Tibial nerve (tissue), 4 donors: ENCODE data around the gene RAB3IL1. TPM values are rescaled to one million over a fixed set of nuclear protein-coding genes. Genes with fewer than 3 reads are reported as not detected.
A peak's percentile ranks its signal among the peaks of the same experiment; 100 is the strongest.

Experiments
- DNase-seq, 2 donors: peaks; one replicate each; pipeline ENCODE4 v3.0.0-alpha.2; 2019; ENCODE audit warnings: low spot score in 2 of 2
- H3K27ac ChIP-seq, 4 donors: fragments of 200-600 bp; sonication (generic) in 3 of 4; one replicate each; pipeline ENCODE4 v1.5.1; 2017 to 2019; ENCODE audit warnings: mild to moderate bottlenecking in 1 of 4
- H3K27me3 ChIP-seq, 2 donors: fragments of 200-600 bp; sonication (generic) in 1 of 2; one replicate each; pipeline versions ENCODE4 v1.5.1 to v1.6.0; 2017 to 2019
- H3K36me3 ChIP-seq, 3 donors: fragments of 200-600 bp; sonication (generic); one replicate each; pipeline ENCODE4 v1.5.1; 2018 to 2019
- H3K4me1 ChIP-seq, 4 donors: fragments of 200-600 bp; sonication (generic) in 3 of 4; one replicate each; pipeline ENCODE4 v1.5.1; 2017 to 2019
- H3K4me3 ChIP-seq, 4 donors: fragments of 200-600 bp; sonication (generic) in 3 of 4; one replicate each; pipeline ENCODE4 v1.5.1; 2017 to 2019; ENCODE audit warnings: mild to moderate bottlenecking in 1 of 4, moderate library complexity in 1 of 4
- H3K9me3 ChIP-seq, 4 donors: fragments of 200-600 bp; sonication (generic) in 3 of 4; one replicate each; pipeline ENCODE4 v1.5.1; 2017 to 2019
- EP300 ChIP-seq, 2 donors: sonication (generic); formaldehyde crosslinking; IDR thresholded peaks; one replicate each; pipeline ENCODE4 v1.6.1; 2017; ENCODE audit warnings: antibody characterized with exemption in 2 of 2, mild to moderate bottlenecking in 1 of 2
- POLR2A ChIP-seq, 2 donors: fragments of 450-650 bp; IDR thresholded peaks; one replicate each; pipeline ENCODE4 v1.6.1; 2017; ENCODE audit warnings: antibody characterized with exemption in 2 of 2, mild to moderate bottlenecking in 2 of 2, moderate library complexity in 2 of 2
- WGBS, 2 donors: methylation state at CpG; one replicate each; pipeline ENCODE4 v1.1.5; 2018; 5-methylcytosine and 5-hydroxymethylcytosine counted together
- total RNA-seq, 4 donors: library from RNA; depleted of rRNA; stranded (reverse); fragments of >200 nt; gene quantifications; one replicate each; pipeline ENCODE4 v1.1.0, GENCODE V29; 2016
- TF ChIP-seq, protein P1 (sequence below), 5 experiments: fragments of 200-600 bp in 3 of 5; fragments of 450-650 bp in 2 of 5; sonication (generic) in 3 of 5; IDR thresholded peaks; one replicate each; pipeline ENCODE4 v1.5.1; 2016 to 2019; ENCODE audit warnings: antibody characterized with exemption in 5 of 5, mild to moderate bottlenecking in 3 of 5, moderate library complexity in 2 of 5

RAB3IL1 gene
- total RNA-seq, 4 donors from 2014 or later = 58.8 to 127 (median 71.1) TPM

- no peaks in the 10 kb centered on the region for H3K36me3 ChIP-seq
- TF ChIP-seq, protein P1, sequence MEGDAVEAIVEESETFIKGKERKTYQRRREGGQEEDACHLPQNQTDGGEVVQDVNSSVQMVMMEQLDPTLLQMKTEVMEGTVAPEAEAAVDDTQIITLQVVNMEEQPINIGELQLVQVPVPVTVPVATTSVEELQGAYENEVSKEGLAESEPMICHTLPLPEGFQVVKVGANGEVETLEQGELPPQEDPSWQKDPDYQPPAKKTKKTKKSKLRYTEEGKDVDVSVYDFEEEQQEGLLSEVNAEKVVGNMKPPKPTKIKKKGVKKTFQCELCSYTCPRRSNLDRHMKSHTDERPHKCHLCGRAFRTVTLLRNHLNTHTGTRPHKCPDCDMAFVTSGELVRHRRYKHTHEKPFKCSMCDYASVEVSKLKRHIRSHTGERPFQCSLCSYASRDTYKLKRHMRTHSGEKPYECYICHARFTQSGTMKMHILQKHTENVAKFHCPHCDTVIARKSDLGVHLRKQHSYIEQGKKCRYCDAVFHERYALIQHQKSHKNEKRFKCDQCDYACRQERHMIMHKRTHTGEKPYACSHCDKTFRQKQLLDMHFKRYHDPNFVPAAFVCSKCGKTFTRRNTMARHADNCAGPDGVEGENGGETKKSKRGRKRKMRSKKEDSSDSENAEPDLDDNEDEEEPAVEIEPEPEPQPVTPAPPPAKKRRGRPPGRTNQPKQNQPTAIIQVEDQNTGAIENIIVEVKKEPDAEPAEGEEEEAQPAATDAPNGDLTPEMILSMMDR (IDR thresholded peaks at IDR 0.05) = no peak
- TF ChIP-seq POLR2A (IDR thresholded peaks at IDR 0.05) (peak in 1 of 2 donors; percentile 25), EP300 (IDR thresholded peaks at IDR 0.05) (peak in 1 of 2 donors; percentile 82)
- H3K4me1 ChIP-seq = peaks cover 0 to 65% (median 26%) of the 10 kb centered on the region in 4 donors
- no peaks in the 10 kb centered on the region for H3K27me3 ChIP-seq
- peak overlapping the region; percentile 58 to 95 (median 88) for H3K27ac ChIP-seq
- peak; percentile 87 to 92 for DNase-seq
- H3K4me3 ChIP-seq = no peak overlapping the region
- WGBS, 2 donors = 40 to 46% methylated on average over 6 of the region's 6 CpGs
- no peaks in the 10 kb centered on the region for H3K9me3 ChIP-seq
These were observed 5.2 kb upstream of the RAB3IL1 start for GRCh38 chr11:61922539-61922938.

DNA sequence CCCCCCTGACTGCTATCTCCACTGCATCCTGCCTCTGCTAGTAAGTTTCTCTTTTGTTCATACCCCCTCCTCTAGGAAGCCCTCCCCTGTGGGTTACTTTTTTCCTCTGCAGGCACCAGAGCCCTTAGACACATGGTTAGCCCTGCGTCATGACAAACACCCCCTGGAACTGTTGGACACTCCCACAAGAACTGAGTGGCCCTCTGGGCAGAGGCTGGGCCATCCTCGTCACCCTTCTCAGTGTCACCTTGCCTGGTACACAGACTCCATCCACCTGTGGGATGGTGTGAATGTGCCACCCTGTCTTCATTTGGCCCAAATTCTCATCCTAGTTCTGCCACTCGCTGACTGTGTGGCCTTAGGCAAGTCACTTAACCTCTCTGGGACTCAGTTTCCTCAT, 4.1 kb upstream of the RAB3IL1 start:
- Histone ChIP-seq H3K4me1 (peaks cover 0 to 65% (median 26%) of the 10 kb centered on the region in 4 donors), H3K4me3 (no peak overlapping the region), H3K27me3 (no peaks in the 10 kb centered on the region), H3K9me3 (no peaks in the 10 kb centered on the region), H3K27ac (peak overlapping the region in 2 of 4 donors; percentile 94 to 95), H3K36me3 (no peaks in the 10 kb centered on the region)
- TF ChIP-seq EP300 (IDR thresholded peaks at IDR 0.05) (no peak), POLR2A (IDR thresholded peaks at IDR 0.05) (no peak)
- TF ChIP-seq, protein P1 (IDR thresholded peaks at IDR 0.05) = no peak
- 82 to 83% methylated on average over 3 of the region's 3 CpGs for WGBS, 2 donors
- DNase-seq = no peak

- DNase-seq = no peak
- no peaks in the 10 kb centered on the region for H3K9me3 ChIP-seq
- peak overlapping the region in 3 of 4 donors; percentile 50 to 95 (median 92) for H3K27ac ChIP-seq
- WGBS, 2 donors = 63 to 80% methylated on average over 7 to 9 of the region's 13 CpGs
- H3K4me3 ChIP-seq = no peak overlapping the region
- peaks cover 0 to 74% (median 29%) of the 10 kb centered on the region in 4 donors for H3K4me1 ChIP-seq
- H3K27me3 ChIP-seq = no peaks in the 10 kb centered on the region
- TF ChIP-seq, protein P1 (IDR thresholded peaks at IDR 0.05) = no peak
- TF ChIP-seq POLR2A (IDR thresholded peaks at IDR 0.05) (no peak), EP300 (IDR thresholded peaks at IDR 0.05) (no peak)
- H3K36me3 ChIP-seq = no peaks in the 10 kb centered on the region
These were observed 2.6 kb upstream of the RAB3IL1 start for GRCh38 chr11:61919705-61920631.

DNA sequence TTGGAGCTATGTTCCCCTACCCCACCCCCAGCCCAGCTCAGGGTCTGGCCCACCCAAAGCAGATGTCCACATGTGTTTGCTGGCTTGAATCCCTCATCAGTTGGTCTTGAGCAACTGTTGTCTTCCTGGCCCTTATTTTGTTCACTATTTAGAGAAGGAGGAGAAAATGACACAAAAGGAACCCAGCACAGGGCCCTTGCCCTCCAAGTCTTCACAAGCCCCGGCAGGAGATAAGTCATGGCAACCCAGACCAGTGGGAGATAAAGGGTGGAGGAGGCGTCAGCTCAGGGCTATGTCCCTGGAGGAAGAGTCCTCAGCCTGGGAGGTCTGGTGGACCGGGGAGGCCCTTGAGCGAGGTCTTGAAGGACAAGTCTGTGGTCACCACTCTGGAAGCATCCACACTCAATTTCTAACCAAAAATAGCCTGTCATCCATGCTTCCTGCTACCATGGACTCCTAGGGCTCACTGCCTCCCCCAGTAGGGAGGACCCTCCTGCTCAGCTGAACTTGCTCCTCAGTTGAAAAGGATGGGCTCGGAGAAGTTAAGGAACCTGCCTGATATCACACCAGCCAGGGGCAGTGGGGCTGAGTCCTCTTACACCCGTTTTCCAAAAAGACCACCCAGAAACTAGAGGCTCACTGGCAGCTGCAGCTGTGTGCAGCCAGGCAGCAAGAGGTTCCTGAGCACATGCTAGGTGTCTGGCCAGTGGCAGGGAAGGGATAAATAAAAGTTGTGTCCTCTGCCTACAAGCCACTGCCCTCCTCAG, 1.8 kb upstream of the RAB3IL1 start:
- no peaks in the 10 kb centered on the region for H3K9me3 ChIP-seq
- H3K27me3 ChIP-seq = no peaks in the 10 kb centered on the region
- DNase-seq = peak in 1 of 2 donors; percentile 55
- H3K4me1 ChIP-seq = peaks cover 0 to 78% (median 27%) of the 10 kb centered on the region in 4 donors
- no peaks in the 10 kb centered on the region for H3K36me3 ChIP-seq
- WGBS, 2 donors = 53 to 56% methylated on average over 6 of the region's 6 CpGs
- H3K4me3 ChIP-seq = no peak overlapping the region
- TF ChIP-seq, protein P1 (IDR thresholded peaks at IDR 0.05) = no peak
- no peak for TF ChIP-seq EP300 (IDR thresholded peaks at IDR 0.05)
- TF ChIP-seq POLR2A (IDR thresholded peaks at IDR 0.05) = no peak
- H3K27ac ChIP-seq = peak overlapping the region; percentile 26 to 95 (median 62)
